Ovary (tissue), 3 donors: ENCODE data around the gene IBSP.

Source experiments
- EP300 ChIP-seq: sonication (generic); formaldehyde crosslinking; IDR thresholded peaks from one replicate; pipeline ENCODE4 v1.6.1; 2017; ENCODE audit warnings: antibody characterized with exemption
- TF ChIP-seq, protein P1 (sequence below), 3 donors: fragments of 450-650 bp in 2 of 3; fragments of 200-600 bp in 1 of 3; IDR thresholded peaks; one replicate each; pipeline versions ENCODE4 v1.5.1 to v1.8.0; 2016 to 2022; ENCODE audit warnings: antibody characterized with exemption in 3 of 3, mild to moderate bottlenecking in 1 of 3
- donor health status: DM: no; HTN: no; CAD: no.

DNA sequence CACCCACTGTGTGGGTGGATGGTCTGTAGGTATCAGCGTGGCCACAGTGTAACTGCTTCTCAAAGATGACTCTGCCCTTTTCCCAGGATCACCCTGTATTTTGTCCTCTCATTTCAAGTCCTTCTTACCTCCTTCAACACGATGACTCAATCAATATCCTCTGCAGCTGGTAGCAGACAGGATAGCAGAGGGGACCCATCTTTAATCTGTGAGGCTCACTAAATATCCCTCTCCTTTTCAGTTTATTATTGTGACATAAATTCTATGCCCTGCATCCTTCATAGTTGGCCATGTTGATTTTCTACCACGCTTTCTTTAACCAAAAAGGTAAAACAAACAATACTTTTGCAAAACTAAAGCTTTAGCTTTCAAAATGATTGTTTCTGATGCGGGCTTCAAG lies 23.8 kb downstream of the IBSP start:
- TF ChIP-seq, protein P1, sequence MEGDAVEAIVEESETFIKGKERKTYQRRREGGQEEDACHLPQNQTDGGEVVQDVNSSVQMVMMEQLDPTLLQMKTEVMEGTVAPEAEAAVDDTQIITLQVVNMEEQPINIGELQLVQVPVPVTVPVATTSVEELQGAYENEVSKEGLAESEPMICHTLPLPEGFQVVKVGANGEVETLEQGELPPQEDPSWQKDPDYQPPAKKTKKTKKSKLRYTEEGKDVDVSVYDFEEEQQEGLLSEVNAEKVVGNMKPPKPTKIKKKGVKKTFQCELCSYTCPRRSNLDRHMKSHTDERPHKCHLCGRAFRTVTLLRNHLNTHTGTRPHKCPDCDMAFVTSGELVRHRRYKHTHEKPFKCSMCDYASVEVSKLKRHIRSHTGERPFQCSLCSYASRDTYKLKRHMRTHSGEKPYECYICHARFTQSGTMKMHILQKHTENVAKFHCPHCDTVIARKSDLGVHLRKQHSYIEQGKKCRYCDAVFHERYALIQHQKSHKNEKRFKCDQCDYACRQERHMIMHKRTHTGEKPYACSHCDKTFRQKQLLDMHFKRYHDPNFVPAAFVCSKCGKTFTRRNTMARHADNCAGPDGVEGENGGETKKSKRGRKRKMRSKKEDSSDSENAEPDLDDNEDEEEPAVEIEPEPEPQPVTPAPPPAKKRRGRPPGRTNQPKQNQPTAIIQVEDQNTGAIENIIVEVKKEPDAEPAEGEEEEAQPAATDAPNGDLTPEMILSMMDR (IDR thresholded peaks at IDR 0.05): no peak
- TF ChIP-seq EP300: no peak
